ENCODE data around the gene YWHAQ.

DNA sequence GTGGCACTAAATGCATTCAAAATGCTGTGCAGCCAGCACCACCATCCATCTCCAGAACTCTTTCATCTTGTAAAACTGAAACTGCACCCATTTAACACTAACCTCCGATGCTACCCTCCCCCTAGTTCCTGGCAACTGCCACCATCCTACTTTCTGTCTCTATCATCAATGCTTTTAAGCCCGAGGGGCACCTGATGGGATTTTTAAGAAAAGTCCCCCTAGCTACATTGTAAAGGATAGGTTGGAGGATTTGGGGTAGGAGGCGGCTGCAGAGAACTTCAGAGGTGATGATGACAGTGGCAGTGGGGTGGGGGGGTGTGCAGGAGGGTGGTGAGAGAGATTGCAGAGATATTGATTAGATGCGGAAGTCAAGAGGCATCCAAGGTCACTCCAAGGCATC is 10.8 kb upstream of the YWHAQ start:
- TF ChIP-seq, protein P1, sequence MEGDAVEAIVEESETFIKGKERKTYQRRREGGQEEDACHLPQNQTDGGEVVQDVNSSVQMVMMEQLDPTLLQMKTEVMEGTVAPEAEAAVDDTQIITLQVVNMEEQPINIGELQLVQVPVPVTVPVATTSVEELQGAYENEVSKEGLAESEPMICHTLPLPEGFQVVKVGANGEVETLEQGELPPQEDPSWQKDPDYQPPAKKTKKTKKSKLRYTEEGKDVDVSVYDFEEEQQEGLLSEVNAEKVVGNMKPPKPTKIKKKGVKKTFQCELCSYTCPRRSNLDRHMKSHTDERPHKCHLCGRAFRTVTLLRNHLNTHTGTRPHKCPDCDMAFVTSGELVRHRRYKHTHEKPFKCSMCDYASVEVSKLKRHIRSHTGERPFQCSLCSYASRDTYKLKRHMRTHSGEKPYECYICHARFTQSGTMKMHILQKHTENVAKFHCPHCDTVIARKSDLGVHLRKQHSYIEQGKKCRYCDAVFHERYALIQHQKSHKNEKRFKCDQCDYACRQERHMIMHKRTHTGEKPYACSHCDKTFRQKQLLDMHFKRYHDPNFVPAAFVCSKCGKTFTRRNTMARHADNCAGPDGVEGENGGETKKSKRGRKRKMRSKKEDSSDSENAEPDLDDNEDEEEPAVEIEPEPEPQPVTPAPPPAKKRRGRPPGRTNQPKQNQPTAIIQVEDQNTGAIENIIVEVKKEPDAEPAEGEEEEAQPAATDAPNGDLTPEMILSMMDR (IDR thresholded peaks at IDR 0.05; ENCODE audit: low read depth, low read length, missing input control) = no peak
- TF ChIP-seq TAF1 (conservative IDR thresholded peaks at IDR 0.05) (no peak), RAD21 (IDR thresholded peaks at IDR 0.05) (no peak), GABPA (IDR thresholded peaks at IDR 0.05 in 1 of 2, conservative IDR thresholded peaks at IDR 0.05 in 1 of 2) (no peak), SP1 (IDR thresholded peaks at IDR 0.05) (no peak), RXRA (IDR thresholded peaks at IDR 0.05) (no peak), JUND (IDR thresholded peaks at IDR 0.05) (no peak), FOXA2 (IDR thresholded peaks at IDR 0.05) (no peak), EGR1 (IDR thresholded peaks at IDR 0.05; ENCODE audit: low read depth in 2 of 2) (no peak)
- TF ChIP-seq, protein P2, sequence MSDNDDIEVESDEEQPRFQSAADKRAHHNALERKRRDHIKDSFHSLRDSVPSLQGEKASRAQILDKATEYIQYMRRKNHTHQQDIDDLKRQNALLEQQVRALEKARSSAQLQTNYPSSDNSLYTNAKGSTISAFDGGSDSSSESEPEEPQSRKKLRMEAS (IDR thresholded peaks at IDR 0.05) = no peak
- TF ChIP-seq, protein P3, sequence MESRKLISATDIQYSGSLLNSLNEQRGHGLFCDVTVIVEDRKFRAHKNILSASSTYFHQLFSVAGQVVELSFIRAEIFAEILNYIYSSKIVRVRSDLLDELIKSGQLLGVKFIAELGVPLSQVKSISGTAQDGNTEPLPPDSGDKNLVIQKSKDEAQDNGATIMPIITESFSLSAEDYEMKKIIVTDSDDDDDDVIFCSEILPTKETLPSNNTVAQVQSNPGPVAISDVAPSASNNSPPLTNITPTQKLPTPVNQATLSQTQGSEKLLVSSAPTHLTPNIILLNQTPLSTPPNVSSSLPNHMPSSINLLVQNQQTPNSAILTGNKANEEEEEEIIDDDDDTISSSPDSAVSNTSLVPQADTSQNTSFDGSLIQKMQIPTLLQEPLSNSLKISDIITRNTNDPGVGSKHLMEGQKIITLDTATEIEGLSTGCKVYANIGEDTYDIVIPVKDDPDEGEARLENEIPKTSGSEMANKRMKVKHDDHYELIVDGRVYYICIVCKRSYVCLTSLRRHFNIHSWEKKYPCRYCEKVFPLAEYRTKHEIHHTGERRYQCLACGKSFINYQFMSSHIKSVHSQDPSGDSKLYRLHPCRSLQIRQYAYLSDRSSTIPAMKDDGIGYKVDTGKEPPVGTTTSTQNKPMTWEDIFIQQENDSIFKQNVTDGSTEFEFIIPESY (IDR thresholded peaks at IDR 0.05) = no peak

Data from liver (tissue), 3 donors.